GM19099 (cell line): ENCODE data around the gene CBARP.

ENCODE experiments used
- POLR2A ChIP-seq: IDR thresholded peaks from 3 replicates; pipeline ENCODE4 v1.6.1; 2011; ENCODE audit warnings: low read depth; ENCODE audit not compliant: insufficient read length; ENCODE audit errors: extremely low read depth

CBARP gene

DNA sequence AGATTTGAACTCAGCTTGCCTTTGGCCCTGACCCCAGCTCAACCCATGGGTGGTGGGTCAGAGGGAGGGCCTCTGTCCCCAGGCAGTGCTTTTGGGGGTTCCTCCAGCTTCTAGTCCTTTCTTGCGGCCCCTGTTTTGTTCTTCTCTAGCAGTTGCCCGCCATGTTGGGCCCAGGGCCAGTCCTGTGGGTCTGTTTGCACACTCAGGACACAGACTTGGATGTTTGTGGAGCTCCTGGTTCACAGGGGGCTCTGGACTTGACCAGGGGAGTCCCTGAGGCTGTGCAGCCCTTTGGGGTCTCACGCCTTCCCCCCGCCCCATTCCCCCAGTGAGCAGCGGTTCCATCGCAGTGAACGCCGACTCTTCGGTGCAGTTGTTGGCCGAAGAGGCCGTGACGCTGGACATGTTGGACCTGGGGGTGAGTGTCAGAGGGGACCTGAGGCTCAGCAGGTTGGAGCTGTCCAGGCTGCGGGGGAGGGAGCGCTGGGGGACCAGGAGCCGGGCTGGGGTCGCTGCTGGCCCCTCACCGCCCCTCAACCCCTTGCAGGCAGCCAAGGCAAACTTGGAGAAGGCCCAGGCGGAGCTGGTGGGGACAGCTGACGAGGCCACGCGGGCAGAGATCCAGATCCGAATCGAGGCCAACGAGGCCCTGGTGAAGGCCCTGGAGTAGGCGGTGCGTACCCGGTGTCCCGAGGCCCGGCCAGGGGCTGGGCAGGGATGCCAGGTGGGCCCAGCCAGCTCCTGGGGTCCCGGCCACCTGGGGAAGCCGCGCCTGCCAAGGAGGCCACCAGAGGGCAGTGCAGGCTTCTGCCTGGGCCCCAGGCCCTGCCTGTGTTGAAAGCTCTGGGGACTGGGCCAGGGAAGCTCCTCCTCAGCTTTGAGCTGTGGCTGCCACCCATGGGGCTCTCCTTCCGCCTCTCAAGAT is 6.2 kb upstream of the CBARP start:
- TF ChIP-seq POLR2A: peak; percentile 36

GRCh38 chr19:1241417-1242095 is 3.8 kb upstream of the CBARP start, which contains the start of gene ATP5F1D:
Gene ATP5F1D, plus strand, starts transcription at chr19:1241751. Its CDS starts 100 bp downstream, at chr19:1241851.
- peak; percentile 70 for TF ChIP-seq POLR2A

- no peak for TF ChIP-seq POLR2A
These were observed 3.1 kb upstream of the CBARP start for GRCh38 chr19:1240925-1241324.

GRCh38 chr19:1239796-1240737 is 2.3 kb upstream of the CBARP start:
- peak; percentile 31 for TF ChIP-seq POLR2A

GRCh38 chr19:1239420-1239795 is 1.6 kb upstream of the CBARP start:
- TF ChIP-seq POLR2A: no peak

- no peak for TF ChIP-seq POLR2A
These were observed 831 bp upstream of the CBARP start for GRCh38 chr19:1238369-1239303.

DNA sequence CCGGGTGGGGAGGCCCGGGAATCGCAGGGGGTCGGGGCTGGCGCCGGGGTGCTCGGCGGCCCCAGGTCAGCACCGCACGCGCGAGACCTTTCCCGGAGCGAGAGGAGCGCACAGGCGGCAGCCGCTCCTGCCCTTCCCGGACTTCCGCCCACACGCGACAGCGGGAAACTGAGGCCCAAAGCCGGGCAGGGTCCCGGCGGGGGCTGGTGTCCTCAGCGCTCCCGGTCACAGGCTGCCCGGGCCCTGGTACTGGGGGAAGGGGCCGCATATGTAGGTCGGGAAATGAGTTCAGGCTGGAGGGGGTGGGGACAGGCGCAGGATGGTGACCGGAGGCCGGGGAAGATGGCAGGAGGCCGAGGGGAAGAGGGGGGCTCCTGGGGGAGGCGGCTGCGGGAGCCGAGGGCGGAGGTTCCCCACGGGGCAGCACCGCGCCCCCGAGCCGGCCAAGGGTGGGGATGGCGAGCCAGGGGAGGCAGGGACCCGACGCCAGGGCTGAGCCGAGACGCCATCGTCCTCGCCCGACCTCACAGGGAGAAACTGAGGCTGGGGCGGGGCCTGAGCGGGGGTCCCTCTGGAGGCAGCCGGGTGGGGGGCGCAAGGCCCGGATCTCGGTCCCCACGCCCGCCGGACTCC is 662 bp downstream of the CBARP start:
- TF ChIP-seq POLR2A: no peak

DNA sequence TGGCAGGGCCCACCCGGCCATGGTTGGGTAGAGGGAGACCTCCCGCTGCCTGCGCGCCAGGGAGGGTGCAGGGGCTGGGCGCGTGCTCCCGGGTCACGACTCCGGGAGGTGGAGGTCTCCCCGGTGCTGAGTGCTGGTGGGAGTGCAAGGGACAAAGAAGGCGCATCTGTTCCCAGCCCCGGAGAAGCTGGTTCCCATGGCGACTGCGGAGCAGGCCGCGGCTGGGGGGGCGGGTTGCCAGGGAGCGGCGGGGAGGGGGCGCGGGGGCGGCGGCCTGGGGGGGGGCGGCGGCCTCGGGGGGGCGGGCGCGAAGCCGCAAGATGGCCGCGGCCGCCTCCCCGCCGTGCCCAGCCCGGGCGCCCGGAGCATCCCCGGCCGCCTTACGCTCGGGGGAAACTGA is 1.2 kb downstream of the CBARP start:
- no peak for TF ChIP-seq POLR2A

GRCh38 chr19:1235625-1236538 is 1.9 kb downstream of the CBARP start:
- TF ChIP-seq POLR2A: no peak

DNA sequence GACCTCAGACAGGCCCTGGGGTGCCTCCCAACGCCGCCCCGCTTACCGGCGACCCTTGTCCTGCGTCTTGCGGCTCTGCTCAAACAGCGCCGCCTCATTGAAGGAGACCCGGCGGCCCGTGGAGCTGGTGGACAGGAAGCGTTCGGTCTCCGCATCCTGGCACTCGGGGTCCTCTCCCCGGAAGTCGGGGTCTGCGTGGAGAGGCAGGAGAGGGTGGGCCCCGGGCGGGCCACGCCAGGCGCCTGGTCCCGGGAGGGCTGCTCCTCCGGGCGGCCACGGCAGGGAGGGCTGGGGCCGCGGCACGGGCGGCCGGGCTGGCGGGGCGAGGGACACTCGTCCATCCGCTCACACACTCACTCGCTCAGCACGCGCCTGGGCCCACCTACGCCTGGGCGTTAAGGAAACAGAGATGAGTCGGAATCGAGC is 2.8 kb downstream of the CBARP start:
- no peak for TF ChIP-seq POLR2A

DNA sequence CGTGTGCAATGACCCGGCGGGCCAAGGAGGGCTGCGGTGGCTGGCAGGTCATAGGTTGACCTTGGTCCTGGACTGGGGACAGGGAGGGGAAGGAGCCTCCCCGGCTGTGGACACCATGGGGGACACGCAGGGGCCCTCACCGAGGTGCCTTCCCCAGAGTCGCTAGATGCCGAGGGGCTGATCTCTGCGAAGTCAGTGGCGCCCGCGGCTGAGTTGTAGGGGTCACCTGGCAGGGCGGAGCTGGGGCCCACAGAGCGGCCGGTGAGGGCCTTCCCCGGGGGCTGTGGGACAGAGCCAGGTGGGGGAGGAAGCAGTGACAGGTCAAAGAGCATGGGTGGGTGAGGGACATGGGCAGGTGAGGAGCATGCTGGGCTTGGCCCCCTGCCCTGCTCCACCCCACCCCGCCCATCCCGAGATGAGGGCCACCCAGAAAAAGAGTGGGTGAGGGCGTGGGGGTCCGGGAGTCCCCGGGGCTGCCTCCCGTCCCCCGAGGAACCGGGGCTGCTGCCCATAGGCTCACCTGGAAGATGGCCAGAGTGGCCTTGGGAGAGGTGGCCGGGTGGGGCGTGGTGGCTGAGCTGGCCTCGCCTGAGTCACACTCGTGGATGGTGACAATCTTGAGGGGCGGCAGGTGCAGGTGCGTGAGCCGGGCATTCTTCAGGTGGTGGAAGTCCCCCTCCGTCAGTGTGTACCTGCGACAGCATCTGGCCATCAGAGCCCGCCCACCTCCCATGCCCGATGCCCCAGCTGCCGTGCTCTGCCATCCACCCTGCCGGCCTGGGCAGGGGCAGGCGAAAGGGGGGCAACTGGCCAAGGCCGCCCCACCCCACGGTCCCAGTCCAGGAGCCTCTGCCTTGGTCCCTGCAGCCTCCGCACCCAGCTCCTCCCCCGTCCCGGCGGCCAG is 3.5 kb downstream of the CBARP start:
- no peak for TF ChIP-seq POLR2A

DNA sequence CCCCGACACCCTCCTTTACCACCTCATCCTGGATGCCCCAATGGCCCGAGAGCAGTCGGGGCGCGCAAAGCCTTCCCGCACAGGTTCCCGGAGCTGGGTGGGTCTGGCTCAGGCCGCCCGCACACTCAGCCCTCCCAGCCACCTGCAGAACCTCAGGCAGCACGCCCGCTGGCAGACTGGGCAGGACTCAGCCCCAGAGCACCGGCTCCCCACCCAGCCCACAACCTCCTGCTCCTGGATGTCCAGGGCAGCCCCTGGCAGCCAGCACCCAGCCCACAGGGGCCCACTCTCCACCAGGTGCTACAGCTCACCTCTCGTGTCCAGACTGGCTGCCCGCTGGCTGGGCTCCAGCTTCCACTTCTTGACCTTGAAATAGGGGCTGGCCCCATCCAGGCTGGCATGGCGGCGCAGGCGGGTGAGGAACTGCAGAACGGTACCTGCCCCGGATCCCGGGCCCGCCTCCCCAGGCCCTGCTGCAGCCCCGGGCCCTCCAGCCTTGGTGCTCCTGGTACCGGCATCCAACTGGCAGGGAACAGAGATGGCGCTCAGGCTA is 4.6 kb downstream of the CBARP start:
- no peak for TF ChIP-seq POLR2A
